Mammary epithelial cell (primary cell): ENCODE results near the gene LRRN3.

Experiments used
- CTCF ChIP-seq, 2 donors: IDR thresholded peaks in 1 of 2; conservative IDR thresholded peaks in 1 of 2; 2 replicates each; pipeline ENCODE4 v1.5.1; 2011 to 2012; ENCODE audit warnings: inconsistent platforms in 2 of 2, low read length in 2 of 2, mild to moderate bottlenecking in 2 of 2, control low read depth in 1 of 2, low read depth in 1 of 2; ENCODE audit not compliant: insufficient read depth in 1 of 2; ENCODE audit errors: extremely low read depth in 1 of 2
- EZH2 ChIP-seq: IDR thresholded peaks from 2 replicates; pipeline ENCODE4 v1.6.1; 2012; ENCODE audit warnings: low read length, inconsistent platforms, borderline replicate concordance

GRCh38 chr7:111138193-111138569 is 47.3 kb downstream of the LRRN3 start:
- no peak for TF ChIP-seq CTCF (conservative IDR thresholded peaks at IDR 0.05 in 1 of 2, IDR thresholded peaks at IDR 0.05 in 1 of 2; ENCODE audit: extremely low read depth in 1 of 2, insufficient read depth in 1 of 2, low read depth in 1 of 2, low read length in 2 of 2)
- TF ChIP-seq EZH2: no peak
